SK-N-SH treated with all-trans-retinoic acid at 6 μM for 48 hours (cell line): Measurements from ENCODE around the gene LGR4.

ENCODE experiments used
- ARNTL ChIP-seq: fragments of 450-650 bp; formaldehyde crosslinking; IDR thresholded peaks from 2 replicates; pipeline ENCODE4 v1.5.0; 2020; ENCODE audit warnings: low read depth, mild to moderate bottlenecking, moderate library complexity, borderline replicate concordance
- CREB5 ChIP-seq: fragments of 250-450 bp; sonication (Bioruptor Pico); IDR thresholded peaks from 2 replicates; pipeline ENCODE4 v1.5.1; 2020; ENCODE audit warnings: low read depth, mild to moderate bottlenecking, moderate library complexity
- CSDC2 ChIP-seq: fragments of 250-450 bp; sonication (Bioruptor Pico); IDR thresholded peaks from 2 replicates; pipeline ENCODE4 v1.5.0; 2020; ENCODE audit warnings: mild to moderate bottlenecking, moderate library complexity
- PATZ1 ChIP-seq: fragments of 250-450 bp; sonication (Bioruptor Pico); IDR thresholded peaks from 2 replicates; pipeline ENCODE4 v1.8.0; 2020; ENCODE audit warnings: mild to moderate bottlenecking, moderate library complexity, borderline replicate concordance
- POU6F1 ChIP-seq: fragments of 250-450 bp; sonication (Bioruptor Pico); IDR thresholded peaks from 2 replicates; pipeline ENCODE4 v1.8.0; 2021; ENCODE audit warnings: low read depth, mild to moderate bottlenecking, moderate library complexity, borderline replicate concordance
- RARB ChIP-seq: fragments of 250-450 bp; sonication (Bioruptor Pico); IDR thresholded peaks from 2 replicates; pipeline ENCODE4 v1.8.0; 2021; ENCODE audit warnings: mild to moderate bottlenecking, moderate library complexity
- ZC3H10 ChIP-seq: fragments of 250-450 bp; sonication (Bioruptor Pico); IDR thresholded peaks from 2 replicates; pipeline ENCODE4 v1.5.1; 2021; ENCODE audit warnings: mild to moderate bottlenecking, moderate library complexity
- ZFP3 ChIP-seq: fragments of 250-450 bp; sonication (Bioruptor Pico); IDR thresholded peaks from 2 replicates; pipeline ENCODE4 v1.5.0; 2020; ENCODE audit warnings: mild to moderate bottlenecking, moderate library complexity
- ZNF565 ChIP-seq: fragments of 450-650 bp; formaldehyde crosslinking; conservative IDR thresholded peaks from 2 replicates; pipeline ENCODE4 v1.5.0; 2020; ENCODE audit warnings: low read depth, mild to moderate bottlenecking, moderate library complexity
- ZNF70 ChIP-seq: fragments of 450-650 bp; formaldehyde crosslinking; IDR thresholded peaks from 2 replicates; pipeline ENCODE4 v1.5.0; 2020; ENCODE audit warnings: mild to moderate bottlenecking, moderate library complexity

- TF ChIP-seq RARB (CRISPR knock-in tag) (no peak), PATZ1 (CRISPR knock-in tag) (no peak), CSDC2 (no peak), ZNF565 (CRISPR knock-in tag) (no peak), POU6F1 (no peak), ZNF70 (CRISPR knock-in tag) (no peak), ZC3H10 (no peak), ZFP3 (no peak), ARNTL (CRISPR knock-in tag) (no peak), CREB5 (CRISPR knock-in tag) (no peak)
Measured at GRCh38 chr11:27350511-27350910, 122.1 kb downstream of the LGR4 start.
